ENCODE data around the gene RPUSD1.
"Not testable (repeated sequence)": the region's sequence is repeated elsewhere in the genome, so short reads cannot be mapped to it uniquely, and the experiment has no call there.

The RPUSD1 gene

GRCh38 chr16:787978-788398 lies at the start of gene RPUSD1:
Gene RPUSD1, minus strand, starts transcription at chr16:788381. Its CDS starts 644 bp downstream, at chr16:787737.
- Histone ChIP-seq H3K27ac (ENCODE audit: low read depth, low read length) (no peak within 1 kb of the TSS), H3K9ac (ENCODE audit: low read depth in 1 of 2, low read length in 2 of 2) (peak within 1 kb of the TSS; percentile 79), H3K36me3 (ENCODE audit: control insufficient read depth in 1 of 2, insufficient read depth in 2 of 2, low read length in 2 of 2) (peaks cover 2 to 16% of the 10 kb centered on the region in 2 donors), H3K9me3 (ENCODE audit: control insufficient read depth in 1 of 2, low read length in 2 of 2) (no peaks in the 10 kb centered on the region), H3K4me1 (ENCODE audit: control insufficient read depth in 1 of 2, insufficient read depth in 2 of 2, low read length in 2 of 2) (peaks cover 6 to 26% of the 10 kb centered on the region in 2 donors), H3K27me3 (ENCODE audit: control insufficient read depth in 1 of 2, insufficient read depth in 2 of 2, low read length in 2 of 2) (peaks cover 6% of the 10 kb centered on the region in 2 donors), H3K4me3 (ENCODE audit: low read depth in 1 of 2, low read length in 2 of 2) (peak within 1 kb of the TSS; percentile 79 to 93)

GRCh38 chr16:836822-837221 lies 48.6 kb upstream of the RPUSD1 start:
- H3K4me1 ChIP-seq (ENCODE audit: control insufficient read depth in 1 of 2, insufficient read depth in 2 of 2, low read length in 2 of 2); H3K4me3 ChIP-seq (ENCODE audit: low read depth in 1 of 2, low read length in 2 of 2); H3K9ac ChIP-seq (ENCODE audit: low read depth in 1 of 2, low read length in 2 of 2); H3K27ac ChIP-seq (ENCODE audit: low read depth, low read length); H3K27me3 ChIP-seq (ENCODE audit: control insufficient read depth in 1 of 2, insufficient read depth in 2 of 2, low read length in 2 of 2); H3K36me3 ChIP-seq (ENCODE audit: control insufficient read depth in 1 of 2, insufficient read depth in 2 of 2, low read length in 2 of 2): not testable (repeated sequence)
- H3K9me3 ChIP-seq (ENCODE audit: control insufficient read depth in 1 of 2, low read length in 2 of 2): peaks cover 10 to 11% of the 10 kb centered on the region in 2 donors

GRCh38 chr16:836221-836620 lies 48.0 kb upstream of the RPUSD1 start:
- H3K9ac ChIP-seq (ENCODE audit: low read depth in 1 of 2, low read length in 2 of 2): no peak overlapping the region
- H3K9me3 ChIP-seq (ENCODE audit: control insufficient read depth in 1 of 2, low read length in 2 of 2): peaks cover 10 to 11% of the 10 kb centered on the region in 2 donors
- no peaks in the 10 kb centered on the region for H3K27me3 ChIP-seq (ENCODE audit: control insufficient read depth in 1 of 2, insufficient read depth in 2 of 2, low read length in 2 of 2)
- H3K27ac ChIP-seq (ENCODE audit: low read depth, low read length): no peak overlapping the region
- no peaks in the 10 kb centered on the region for H3K4me1 ChIP-seq (ENCODE audit: control insufficient read depth in 1 of 2, insufficient read depth in 2 of 2, low read length in 2 of 2)
- H3K36me3 ChIP-seq (ENCODE audit: control insufficient read depth in 1 of 2, insufficient read depth in 2 of 2, low read length in 2 of 2): no peaks in the 10 kb centered on the region
- no peak overlapping the region for H3K4me3 ChIP-seq (ENCODE audit: low read depth in 1 of 2, low read length in 2 of 2)

GRCh38 chr16:835373-835772 lies 47.2 kb upstream of the RPUSD1 start:
- Histone ChIP-seq H3K4me3 (ENCODE audit: low read depth in 1 of 2, low read length in 2 of 2) (no peak overlapping the region), H3K27me3 (ENCODE audit: control insufficient read depth in 1 of 2, insufficient read depth in 2 of 2, low read length in 2 of 2) (no peaks in the 10 kb centered on the region), H3K4me1 (ENCODE audit: control insufficient read depth in 1 of 2, insufficient read depth in 2 of 2, low read length in 2 of 2) (no peaks in the 10 kb centered on the region), H3K9me3 (ENCODE audit: control insufficient read depth in 1 of 2, low read length in 2 of 2) (peaks cover 10 to 11% of the 10 kb centered on the region in 2 donors), H3K27ac (ENCODE audit: low read depth, low read length) (no peak overlapping the region), H3K36me3 (ENCODE audit: control insufficient read depth in 1 of 2, insufficient read depth in 2 of 2, low read length in 2 of 2) (no peaks in the 10 kb centered on the region), H3K9ac (ENCODE audit: low read depth in 1 of 2, low read length in 2 of 2) (no peak overlapping the region)

DNA sequence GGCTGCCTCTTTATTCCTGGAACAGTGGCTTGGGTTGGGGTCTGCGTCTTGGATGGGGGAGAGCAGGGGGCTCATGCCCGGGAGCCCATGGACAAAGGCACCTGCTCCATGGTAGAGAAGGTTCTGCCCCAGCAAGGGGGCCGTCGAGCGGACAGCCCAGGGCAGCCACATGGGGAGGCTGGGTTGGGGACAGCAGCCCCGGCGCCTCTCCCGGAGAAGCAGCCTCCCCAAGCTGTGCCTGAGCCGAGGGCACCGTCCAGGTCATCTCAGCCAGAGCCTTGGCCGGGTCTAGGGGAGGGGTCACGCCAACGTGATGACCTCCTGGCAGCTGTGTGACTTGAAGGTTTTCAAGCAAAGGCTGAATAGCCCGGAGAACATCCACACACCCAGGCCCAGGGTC lies 45.2 kb upstream of the RPUSD1 start:
- H3K4me3 ChIP-seq (ENCODE audit: low read depth in 1 of 2, low read length in 2 of 2): no peak overlapping the region
- no peak overlapping the region for H3K9ac ChIP-seq (ENCODE audit: low read depth in 1 of 2, low read length in 2 of 2)
- no peaks in the 10 kb centered on the region for H3K36me3 ChIP-seq (ENCODE audit: control insufficient read depth in 1 of 2, insufficient read depth in 2 of 2, low read length in 2 of 2)
- H3K4me1 ChIP-seq (ENCODE audit: control insufficient read depth in 1 of 2, insufficient read depth in 2 of 2, low read length in 2 of 2): no peaks in the 10 kb centered on the region
- H3K9me3 ChIP-seq (ENCODE audit: control insufficient read depth in 1 of 2, low read length in 2 of 2): peaks cover 10 to 11% of the 10 kb centered on the region in 2 donors
- no peaks in the 10 kb centered on the region for H3K27me3 ChIP-seq (ENCODE audit: control insufficient read depth in 1 of 2, insufficient read depth in 2 of 2, low read length in 2 of 2)
- H3K27ac ChIP-seq (ENCODE audit: low read depth, low read length): no peak overlapping the region

DNA sequence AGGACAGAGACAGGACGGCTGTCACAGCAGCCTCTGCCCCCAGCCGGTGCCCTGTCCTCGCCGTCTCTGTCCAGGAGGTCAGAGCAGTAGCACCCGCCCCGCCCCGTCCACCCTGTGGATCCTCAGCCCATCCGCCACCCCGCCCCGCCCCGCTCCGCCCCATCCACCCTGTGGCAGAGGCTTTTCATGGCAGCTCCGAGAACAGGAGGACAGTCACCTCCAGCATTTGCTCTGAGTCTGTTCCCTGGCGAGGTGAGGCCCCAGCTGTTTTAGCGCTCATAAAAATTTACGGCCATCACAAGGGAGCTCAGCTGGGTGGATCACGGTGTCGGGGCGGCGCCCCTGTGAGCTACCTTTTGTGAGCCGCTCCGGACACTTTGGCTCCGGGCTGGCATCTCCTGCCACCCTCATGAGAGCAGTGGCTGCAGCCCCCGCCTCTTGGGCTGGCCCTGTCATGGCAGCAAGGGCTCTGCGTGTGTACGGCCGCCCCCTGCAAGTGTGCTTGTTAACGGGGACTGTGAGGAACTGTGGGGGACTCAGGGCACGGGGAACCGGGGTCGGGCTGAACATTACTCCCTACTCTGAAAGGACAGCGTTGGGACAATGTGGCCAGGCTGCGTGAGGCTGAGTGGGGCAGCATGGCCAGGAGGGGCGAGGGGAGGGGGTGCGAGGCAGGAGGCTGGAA lies 44.6 kb upstream of the RPUSD1 start:
- Histone ChIP-seq H3K27ac (ENCODE audit: low read depth, low read length) (no peak overlapping the region), H3K36me3 (ENCODE audit: control insufficient read depth in 1 of 2, insufficient read depth in 2 of 2, low read length in 2 of 2) (no peaks in the 10 kb centered on the region), H3K4me1 (ENCODE audit: control insufficient read depth in 1 of 2, insufficient read depth in 2 of 2, low read length in 2 of 2) (no peaks in the 10 kb centered on the region), H3K27me3 (ENCODE audit: control insufficient read depth in 1 of 2, insufficient read depth in 2 of 2, low read length in 2 of 2) (no peaks in the 10 kb centered on the region), H3K4me3 (ENCODE audit: low read depth in 1 of 2, low read length in 2 of 2) (no peak overlapping the region), H3K9ac (ENCODE audit: low read depth in 1 of 2, low read length in 2 of 2) (no peak overlapping the region), H3K9me3 (ENCODE audit: control insufficient read depth in 1 of 2, low read length in 2 of 2) (peaks cover 10 to 11% of the 10 kb centered on the region in 2 donors)

DNA sequence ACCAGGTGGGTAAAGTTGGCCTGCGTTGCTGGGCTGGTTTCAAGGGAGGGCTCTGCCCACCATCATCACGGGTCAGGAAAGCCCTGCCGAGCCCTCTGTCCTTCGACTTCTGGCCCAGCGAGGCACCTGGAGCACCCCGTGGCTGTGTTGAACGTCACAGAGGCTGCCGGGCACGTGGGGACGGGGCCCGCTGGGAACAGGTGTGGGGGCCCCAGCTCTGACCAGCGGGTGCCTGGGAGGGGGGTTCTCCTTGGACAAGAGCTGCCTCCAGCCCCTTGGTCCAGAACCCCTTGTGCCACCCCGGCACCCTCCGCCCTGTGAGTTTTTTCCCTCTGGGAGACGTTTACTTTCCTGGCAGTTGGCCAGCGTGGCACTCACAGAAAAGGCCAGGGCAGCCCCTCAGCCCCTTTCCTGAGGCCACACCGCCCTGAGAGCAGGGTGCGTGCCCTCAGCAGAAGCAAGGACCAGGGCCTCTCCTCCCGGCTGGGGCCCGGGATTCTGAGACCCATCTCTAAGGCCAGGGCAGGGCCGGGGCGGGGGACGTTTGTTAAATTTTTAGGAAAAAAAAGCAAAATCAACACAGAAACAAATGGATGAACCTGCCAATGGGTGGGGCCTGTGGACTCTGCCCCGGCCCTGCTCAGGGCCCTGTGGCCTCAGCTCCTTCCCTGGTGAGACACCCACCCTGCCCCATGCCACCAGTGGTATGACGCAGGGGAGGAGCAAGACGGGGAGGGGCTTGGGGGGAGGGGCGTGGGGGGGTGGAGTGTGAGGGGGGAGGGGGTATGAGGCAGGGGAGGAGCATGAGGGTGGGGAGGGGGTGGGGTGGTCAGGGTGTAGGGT lies 43.6 kb upstream of the RPUSD1 start:
- Histone ChIP-seq H3K36me3 (ENCODE audit: control insufficient read depth in 1 of 2, insufficient read depth in 2 of 2, low read length in 2 of 2) (no peaks in the 10 kb centered on the region), H3K4me3 (ENCODE audit: low read depth in 1 of 2, low read length in 2 of 2) (no peak overlapping the region), H3K9ac (ENCODE audit: low read depth in 1 of 2, low read length in 2 of 2) (no peak overlapping the region), H3K27ac (ENCODE audit: low read depth, low read length) (no peak overlapping the region), H3K27me3 (ENCODE audit: control insufficient read depth in 1 of 2, insufficient read depth in 2 of 2, low read length in 2 of 2) (no peaks in the 10 kb centered on the region), H3K4me1 (ENCODE audit: control insufficient read depth in 1 of 2, insufficient read depth in 2 of 2, low read length in 2 of 2) (no peaks in the 10 kb centered on the region), H3K9me3 (ENCODE audit: control insufficient read depth in 1 of 2, low read length in 2 of 2) (peaks cover 10 to 11% of the 10 kb centered on the region in 2 donors)

- Histone ChIP-seq H3K9ac (ENCODE audit: low read depth in 1 of 2, low read length in 2 of 2) (no peak overlapping the region), H3K4me1 (ENCODE audit: control insufficient read depth in 1 of 2, insufficient read depth in 2 of 2, low read length in 2 of 2) (no peaks in the 10 kb centered on the region), H3K27ac (ENCODE audit: low read depth, low read length) (no peak overlapping the region), H3K36me3 (ENCODE audit: control insufficient read depth in 1 of 2, insufficient read depth in 2 of 2, low read length in 2 of 2) (no peaks in the 10 kb centered on the region), H3K27me3 (ENCODE audit: control insufficient read depth in 1 of 2, insufficient read depth in 2 of 2, low read length in 2 of 2) (no peaks in the 10 kb centered on the region), H3K4me3 (ENCODE audit: low read depth in 1 of 2, low read length in 2 of 2) (no peak overlapping the region), H3K9me3 (ENCODE audit: control insufficient read depth in 1 of 2, low read length in 2 of 2) (peaks cover 5 to 6% of the 10 kb centered on the region in 2 donors)
Observed at GRCh38 chr16:830871-831570, 42.8 kb upstream of the RPUSD1 start.

- H3K9me3 ChIP-seq (ENCODE audit: control insufficient read depth in 1 of 2, low read length in 2 of 2): no peaks in the 10 kb centered on the region
- H3K27me3 ChIP-seq (ENCODE audit: control insufficient read depth in 1 of 2, insufficient read depth in 2 of 2, low read length in 2 of 2): no peaks in the 10 kb centered on the region
- no peak overlapping the region for H3K9ac ChIP-seq (ENCODE audit: low read depth in 1 of 2, low read length in 2 of 2)
- no peak overlapping the region for H3K27ac ChIP-seq (ENCODE audit: low read depth, low read length)
- no peaks in the 10 kb centered on the region for H3K4me1 ChIP-seq (ENCODE audit: control insufficient read depth in 1 of 2, insufficient read depth in 2 of 2, low read length in 2 of 2)
- no peaks in the 10 kb centered on the region for H3K36me3 ChIP-seq (ENCODE audit: control insufficient read depth in 1 of 2, insufficient read depth in 2 of 2, low read length in 2 of 2)
- H3K4me3 ChIP-seq (ENCODE audit: low read depth in 1 of 2, low read length in 2 of 2): no peak overlapping the region
Observed at GRCh38 chr16:830107-830870, 42.1 kb upstream of the RPUSD1 start.

All from duodenal mucosa (tissue), 2 donors.